BLaER1 (cell line): ENCODE data around the gene MCM5.
A peak's percentile ranks its signal among the peaks of the same experiment; 100 is the strongest.
"Not testable (repeated sequence)": the region's sequence is repeated elsewhere in the genome, so short reads cannot be mapped to it uniquely, and the experiment has no call there.

Experiments
- H3K27ac ChIP-seq: shearing (Covaris generic); formaldehyde crosslinking; 2 replicates; pipeline ENCODE4 v1.8.1; 2022
- H3K27me3 ChIP-seq: shearing (Covaris generic); formaldehyde crosslinking; 2 replicates; pipeline ENCODE4 v1.8.1; 2022
- H3K36me3 ChIP-seq: shearing (Covaris generic); formaldehyde crosslinking; 2 replicates; pipeline ENCODE4 v1.8.1; 2022
- H3K4me1 ChIP-seq: shearing (Covaris generic); formaldehyde crosslinking; 2 replicates; pipeline ENCODE4 v1.8.1; 2022
- H3K4me2 ChIP-seq: shearing (Covaris generic); formaldehyde crosslinking; 2 replicates; pipeline ENCODE4 v1.8.1; 2022
- H3K4me3 ChIP-seq: shearing (Covaris generic); formaldehyde crosslinking; 2 replicates; pipeline ENCODE4 v1.8.1; 2022
- H3K9ac ChIP-seq: shearing (Covaris generic); formaldehyde crosslinking; 2 replicates; pipeline ENCODE4 v1.8.1; 2022
- H3K9me3 ChIP-seq: shearing (Covaris generic); formaldehyde crosslinking; 2 replicates; pipeline ENCODE4 v1.8.1; 2022
- H4K20me1 ChIP-seq: shearing (Covaris generic); formaldehyde crosslinking; 2 replicates; pipeline ENCODE4 v1.8.1; 2022
- Cebpa-rat ChIP-seq: shearing (Covaris generic); IDR thresholded peaks from 2 replicates; pipeline ENCODE4 v1.8.1; 2022

MCM5 gene

GRCh38 chr22:35426801-35427140, 26.8 kb downstream of the MCM5 start:
- peak overlapping the region; percentile 27; the same call in 1 of the 2 replicates for H3K9ac ChIP-seq
- H3K4me2 ChIP-seq = peak overlapping the region; percentile 33; the same call in 1 of the 2 replicates
- peaks cover 68% of the 10 kb centered on the region for H4K20me1 ChIP-seq
- no peaks in the 10 kb centered on the region for H3K9me3 ChIP-seq
- no peak overlapping the region for H3K4me3 ChIP-seq
- TF ChIP-seq Cebpa-rat = no peak
- H3K4me1 ChIP-seq = peaks cover 16% of the 10 kb centered on the region
- no peaks in the 10 kb centered on the region for H3K27me3 ChIP-seq
- peaks cover 94% of the 10 kb centered on the region for H3K36me3 ChIP-seq
- H3K27ac ChIP-seq = peak overlapping the region; percentile 54; the same call in 1 of the 2 replicates

GRCh38 chr22:35430897-35431322, 31.0 kb downstream of the MCM5 start:
- Histone ChIP-seq H3K36me3 (peaks cover 91% of the 10 kb centered on the region), H4K20me1 (peaks cover 28% of the 10 kb centered on the region), H3K4me3 (no peak overlapping the region), H3K27me3 (no peaks in the 10 kb centered on the region), H3K9me3 (peaks cover 23% of the 10 kb centered on the region), H3K9ac (no peak overlapping the region), H3K4me2 (no peak overlapping the region), H3K27ac (no peak overlapping the region), H3K4me1 (peaks cover 16% of the 10 kb centered on the region)
- TF ChIP-seq Cebpa-rat = no peak

GRCh38 chr22:35431483-35432227, 31.7 kb downstream of the MCM5 start:
- H3K27ac ChIP-seq = no peak overlapping the region
- no peak overlapping the region for H3K4me3 ChIP-seq
- H3K4me2 ChIP-seq = no peak overlapping the region
- peaks cover 9% of the 10 kb centered on the region for H3K4me1 ChIP-seq
- H3K36me3 ChIP-seq = peaks cover 90% of the 10 kb centered on the region
- H4K20me1 ChIP-seq = peaks cover 21% of the 10 kb centered on the region
- TF ChIP-seq Cebpa-rat = no peak
- no peak overlapping the region for H3K9ac ChIP-seq
- no peaks in the 10 kb centered on the region for H3K27me3 ChIP-seq
- peaks cover 23% of the 10 kb centered on the region for H3K9me3 ChIP-seq

- Histone ChIP-seq H3K9me3 (peaks cover 23% of the 10 kb centered on the region), H3K4me1 (0 out of 2 replicates have a peak, but pooled peaks cover 6% of the 10 kb centered on the region), H3K27me3 (no peaks in the 10 kb centered on the region), H3K36me3 (peaks cover 92% of the 10 kb centered on the region), H3K27ac (no peak overlapping the region), H3K9ac (no peak overlapping the region), H3K4me2 (no peak overlapping the region), H3K4me3 (no peak overlapping the region), H4K20me1 (peaks cover 16% of the 10 kb centered on the region; the same call in 1 of the 2 replicates)
- TF ChIP-seq Cebpa-rat = no peak
Observed at GRCh38 chr22:35432228-35432905, 32.4 kb downstream of the MCM5 start.

DNA sequence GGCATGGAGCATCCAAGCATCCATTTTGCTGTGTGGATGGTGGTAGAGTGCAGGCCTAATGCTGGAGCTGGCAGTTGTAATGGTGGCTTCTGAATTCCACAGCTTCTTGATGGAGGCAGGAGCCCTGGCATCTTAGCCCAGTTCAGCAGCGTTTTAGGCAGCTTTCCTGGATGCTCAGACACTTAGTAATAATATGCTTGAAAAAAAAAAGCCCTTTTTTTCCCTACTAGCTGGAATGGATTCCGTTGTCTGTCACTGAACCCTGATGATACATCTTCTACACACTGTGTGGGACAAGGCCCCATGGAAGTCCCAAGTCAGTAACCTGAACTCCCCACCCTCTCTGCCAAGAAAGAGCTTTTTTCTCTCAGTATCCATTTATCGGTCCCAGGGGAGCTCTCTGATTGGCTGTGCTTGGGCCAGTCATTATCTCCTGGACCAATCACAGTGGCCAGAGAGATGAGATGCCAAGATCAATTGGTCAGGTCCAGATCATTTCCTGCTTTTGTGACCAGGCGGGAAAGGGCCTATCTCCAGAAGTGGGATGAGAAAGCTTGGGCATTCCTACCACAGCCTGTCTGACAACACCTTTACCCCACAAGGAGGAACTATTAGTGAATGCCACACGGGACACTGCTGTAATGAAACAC, 34.2 kb downstream of the MCM5 start:
- Histone ChIP-seq H4K20me1 (peaks cover 15% of the 10 kb centered on the region; the same call in 1 of the 2 replicates), H3K36me3 (peaks cover 83% of the 10 kb centered on the region), H3K4me1 (0 out of 2 replicates have a peak, but pooled peaks cover 6% of the 10 kb centered on the region), H3K4me3 (no peak overlapping the region), H3K4me2 (no peak overlapping the region), H3K27me3 (no peaks in the 10 kb centered on the region), H3K9ac (no peak overlapping the region), H3K27ac (no peak overlapping the region), H3K9me3 (peaks cover 23% of the 10 kb centered on the region)
- no peak for TF ChIP-seq Cebpa-rat

DNA sequence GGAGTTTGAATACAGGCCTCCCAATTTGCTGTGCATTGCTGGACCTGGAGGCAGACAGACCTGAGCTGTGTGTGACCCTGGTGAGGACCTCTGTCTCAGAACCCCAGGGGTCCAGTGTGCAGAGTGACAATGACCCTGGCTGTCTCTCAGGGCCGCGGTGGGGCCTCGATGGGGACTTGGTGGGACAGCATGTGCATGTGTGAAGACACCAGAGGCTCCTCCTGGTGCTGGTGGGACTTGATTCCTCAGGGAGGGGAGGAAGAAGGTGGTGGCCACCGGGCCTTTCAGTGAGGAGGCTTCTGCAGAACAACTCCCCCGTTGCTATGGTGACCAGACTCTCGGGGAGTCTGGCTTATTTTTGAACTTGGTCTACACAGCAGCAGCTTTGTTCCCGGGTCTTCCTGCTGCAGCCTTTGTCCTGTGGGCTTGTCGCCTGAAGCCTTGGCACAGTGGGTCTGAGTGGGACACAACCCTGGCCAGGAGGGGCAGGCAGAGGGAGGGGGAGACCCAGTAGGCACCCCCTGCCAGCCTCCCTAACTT, 35.3 kb downstream of the MCM5 start:
- peaks cover 72% of the 10 kb centered on the region for H3K36me3 ChIP-seq
- H3K27ac ChIP-seq = no peak overlapping the region
- no peaks in the 10 kb centered on the region for H3K27me3 ChIP-seq
- H3K4me3 ChIP-seq = no peak overlapping the region
- no peak for TF ChIP-seq Cebpa-rat
- no peak overlapping the region for H3K9ac ChIP-seq
- no peak overlapping the region for H3K4me2 ChIP-seq
- 0 out of 2 replicates have a peak, but pooled peaks cover 6% of the 10 kb centered on the region for H3K4me1 ChIP-seq
- H3K9me3 ChIP-seq = peaks cover 23% of the 10 kb centered on the region
- peaks cover 4% of the 10 kb centered on the region; the same call in 1 of the 2 replicates for H4K20me1 ChIP-seq

- 0 out of 2 replicates have a peak, but pooled peaks cover 6% of the 10 kb centered on the region for H3K4me1 ChIP-seq
- H3K4me3 ChIP-seq = no peak overlapping the region
- peaks cover 64% of the 10 kb centered on the region for H3K36me3 ChIP-seq
- H3K27me3 ChIP-seq = no peaks in the 10 kb centered on the region
- H3K27ac ChIP-seq = no peak overlapping the region
- H3K9me3 ChIP-seq = peaks cover 23% of the 10 kb centered on the region
- no peak for TF ChIP-seq Cebpa-rat
- no peaks in the 10 kb centered on the region for H4K20me1 ChIP-seq
- H3K4me2 ChIP-seq = no peak overlapping the region
- H3K9ac ChIP-seq = no peak overlapping the region
Observed at GRCh38 chr22:35436421-35436820, 36.5 kb downstream of the MCM5 start.

DNA sequence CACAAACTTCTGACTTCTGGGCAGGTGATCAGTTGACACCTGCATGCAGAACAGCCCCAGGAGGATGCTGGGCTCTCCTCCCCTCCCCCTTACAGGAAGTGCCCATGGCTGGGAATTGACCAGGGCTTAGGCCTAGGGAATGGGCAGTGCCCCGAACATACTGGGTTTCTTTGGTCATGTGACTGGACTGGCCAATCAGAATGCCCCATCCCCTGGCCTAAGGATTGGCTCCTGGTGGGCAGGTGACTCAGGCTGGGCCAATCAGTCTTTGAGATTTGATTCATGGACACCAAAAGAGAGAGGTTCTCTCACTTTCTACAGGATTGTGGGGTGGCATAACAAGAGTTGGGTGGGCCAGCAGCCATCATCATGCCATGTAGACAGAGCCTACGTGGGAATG, 37.1 kb downstream of the MCM5 start:
- H3K27me3 ChIP-seq = no peaks in the 10 kb centered on the region
- no peaks in the 10 kb centered on the region for H4K20me1 ChIP-seq

DNA sequence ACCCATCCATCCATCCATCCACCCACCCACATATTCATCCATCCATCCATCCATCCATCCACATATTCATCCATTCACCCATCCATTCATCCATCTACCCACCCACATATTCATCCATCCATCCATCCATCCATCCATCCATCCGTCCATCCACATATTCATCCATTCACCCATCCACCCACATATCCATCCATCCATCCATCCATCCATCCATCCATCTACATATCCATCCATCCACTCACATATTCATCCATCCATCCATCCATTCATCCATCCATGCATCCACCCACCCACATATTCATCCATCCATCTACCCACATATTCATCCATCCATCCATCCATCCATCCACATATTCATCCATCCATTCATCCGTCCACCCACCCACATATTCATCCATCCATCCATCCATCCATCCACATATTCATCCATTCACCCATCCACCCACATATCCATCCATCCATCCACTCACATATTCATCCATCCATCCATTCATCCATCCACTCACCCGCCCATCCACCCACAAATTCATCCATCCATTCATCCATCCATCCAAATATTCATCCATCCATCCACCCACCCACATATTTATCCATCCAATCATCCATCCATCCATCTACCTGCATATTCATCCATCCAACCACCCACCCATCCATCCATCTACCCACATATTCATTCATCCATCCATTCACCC, 38.9 kb downstream of the MCM5 start:
- Histone ChIP-seq H3K4me1 (peaks cover 11% of the 10 kb centered on the region), H3K36me3 (peaks cover 42% of the 10 kb centered on the region)
- H3K27me3 ChIP-seq, H3K9ac ChIP-seq, H4K20me1 ChIP-seq, H3K27ac ChIP-seq, H3K9me3 ChIP-seq, H3K4me2 ChIP-seq, H3K4me3 ChIP-seq: not testable (repeated sequence)

More for the DNA sequence above, 37.1 kb downstream of the MCM5 start:
- peaks cover 60% of the 10 kb centered on the region for H3K36me3 ChIP-seq
- no peak overlapping the region for H3K27ac ChIP-seq
- H3K9me3 ChIP-seq = peaks cover 21% of the 10 kb centered on the region
- H3K4me2 ChIP-seq = no peak overlapping the region
- no peak overlapping the region for H3K4me3 ChIP-seq
- H3K9ac ChIP-seq = no peak overlapping the region
- TF ChIP-seq Cebpa-rat = no peak
- 0 out of 2 replicates have a peak, but pooled peaks cover 6% of the 10 kb centered on the region for H3K4me1 ChIP-seq
